HG03039 (cell line): ENCODE data around the gene TMEM184C.
A peak's percentile ranks its signal among the peaks of the same experiment; 100 is the strongest.

Source experiments
- ATAC-seq: cut with Tn5 transposase; IDR thresholded peaks from one replicate; pipeline ENCODE4 v1.9.1; 2021; ENCODE audit warnings: mild to moderate bottlenecking, moderate library complexity; ENCODE audit not compliant: unreplicated experiment

The TMEM184C gene

DNA sequence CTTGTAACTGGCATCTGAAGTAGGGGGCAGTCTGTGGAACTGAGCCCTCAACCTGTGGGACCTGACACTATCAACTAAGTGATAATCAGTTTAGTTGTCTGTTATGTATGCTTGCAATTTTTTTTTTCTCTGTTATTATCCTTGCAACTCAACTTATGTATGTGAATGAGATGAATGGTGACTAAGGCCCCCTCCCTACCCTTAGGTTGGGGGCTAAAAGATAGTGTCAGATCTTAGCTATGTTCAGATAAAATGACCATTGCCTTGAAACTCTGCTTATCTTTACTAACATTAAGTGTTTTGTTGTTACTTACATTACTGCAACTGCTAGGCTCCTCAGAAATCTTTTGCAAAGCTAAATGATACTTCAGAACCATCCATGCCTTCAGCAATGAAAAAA is 31.5 kb downstream of the TMEM184C start:
- no peak for ATAC-seq

DNA sequence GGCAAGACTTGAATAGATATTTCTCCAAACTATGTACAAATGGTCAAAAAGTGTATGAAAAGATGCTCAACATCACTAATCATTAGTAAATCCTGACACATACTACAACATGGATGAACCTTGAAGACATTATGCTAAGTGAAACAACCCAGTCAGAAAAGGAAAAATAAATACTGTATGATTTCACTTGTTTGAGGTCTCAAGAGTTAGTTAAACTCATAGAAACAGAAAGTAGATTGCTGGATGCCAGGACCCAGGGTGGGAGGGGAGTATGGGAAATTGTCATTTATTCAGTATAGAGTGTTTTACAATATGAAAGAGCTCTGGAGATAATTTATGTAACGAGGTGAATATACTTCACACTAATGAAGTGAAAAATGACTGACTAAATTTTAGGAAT is 34.4 kb downstream of the TMEM184C start:
- ATAC-seq: no peak

DNA sequence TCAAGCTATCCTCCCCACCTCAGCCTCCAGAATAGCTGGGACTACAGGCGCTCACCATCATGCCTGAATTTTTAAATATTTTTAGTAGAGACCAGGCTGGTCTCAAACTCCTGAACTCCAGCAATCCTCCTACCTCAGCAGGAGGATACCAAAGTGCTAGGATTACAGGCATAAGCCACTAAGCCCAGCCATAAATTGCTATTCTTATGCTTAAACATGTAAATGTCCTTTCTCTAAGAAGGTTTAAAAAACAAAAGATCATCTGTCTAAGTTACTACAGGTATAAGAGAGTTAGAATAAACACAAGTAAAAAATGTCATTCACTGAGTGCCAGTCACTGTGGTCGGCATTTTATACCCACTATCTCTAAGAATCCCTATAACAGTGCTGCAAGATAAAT is 38.4 kb downstream of the TMEM184C start:
- no peak for ATAC-seq

DNA sequence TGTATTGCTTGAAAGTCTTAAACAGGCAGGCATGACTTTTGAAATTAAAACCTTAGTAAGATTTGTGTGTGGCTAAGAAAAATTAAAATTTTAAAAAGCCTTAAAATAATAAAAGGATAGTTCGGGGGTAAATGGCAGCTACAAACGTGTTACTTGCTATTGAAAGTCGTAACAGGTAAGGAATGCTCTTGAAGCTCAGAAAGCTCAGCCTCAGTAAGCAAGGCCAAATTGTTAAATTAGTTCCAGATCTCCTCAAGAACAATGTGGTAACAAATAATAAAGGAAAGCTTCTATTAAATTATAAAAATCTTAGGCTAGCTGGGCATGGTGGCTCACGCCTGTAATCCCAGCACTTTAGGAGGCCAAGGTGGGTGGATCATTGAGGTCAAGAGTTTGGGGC is 41.3 kb downstream of the TMEM184C start:
- ATAC-seq: no peak

DNA sequence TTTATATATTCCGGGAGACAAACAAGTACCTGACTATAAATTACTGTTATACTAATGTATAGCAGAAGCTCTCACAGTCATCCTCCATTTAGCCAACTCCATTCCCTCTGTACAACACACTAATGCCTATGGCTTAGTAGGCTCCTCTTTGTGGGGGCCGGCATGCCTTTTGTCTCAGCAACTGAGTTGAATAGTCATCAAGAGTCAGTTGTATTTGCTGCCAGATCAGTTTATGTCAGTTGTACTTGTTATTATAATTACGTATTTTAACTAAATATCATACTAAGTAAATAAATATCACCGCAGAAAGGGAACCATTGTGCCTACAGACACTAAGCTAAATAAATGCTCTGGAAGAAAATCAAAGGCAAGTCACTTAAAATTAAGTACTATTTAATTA is 56.9 kb downstream of the TMEM184C start:
- ATAC-seq: no peak

GRCh38 chr4:147674496-147674895 is 57.3 kb downstream of the TMEM184C start:
- ATAC-seq: no peak

DNA sequence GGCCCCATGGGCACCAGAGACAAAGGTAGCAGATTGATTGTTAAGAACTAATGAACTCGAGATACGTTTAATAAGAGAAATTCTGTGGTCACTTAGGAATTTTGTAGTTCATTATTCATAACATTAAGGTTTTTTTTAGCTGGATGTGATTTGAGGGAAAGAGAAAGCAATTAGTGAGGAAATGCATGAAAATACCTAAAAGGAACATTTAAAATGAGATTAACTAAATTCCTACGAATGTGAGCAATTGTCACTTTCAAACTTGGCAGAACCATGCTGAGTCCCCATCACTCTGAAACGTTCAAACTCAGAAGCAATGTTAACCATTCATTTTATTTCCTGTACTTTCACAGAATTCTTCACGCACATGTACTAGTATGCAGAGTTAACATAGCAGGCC is 60.9 kb downstream of the TMEM184C start:
- no peak for ATAC-seq

DNA sequence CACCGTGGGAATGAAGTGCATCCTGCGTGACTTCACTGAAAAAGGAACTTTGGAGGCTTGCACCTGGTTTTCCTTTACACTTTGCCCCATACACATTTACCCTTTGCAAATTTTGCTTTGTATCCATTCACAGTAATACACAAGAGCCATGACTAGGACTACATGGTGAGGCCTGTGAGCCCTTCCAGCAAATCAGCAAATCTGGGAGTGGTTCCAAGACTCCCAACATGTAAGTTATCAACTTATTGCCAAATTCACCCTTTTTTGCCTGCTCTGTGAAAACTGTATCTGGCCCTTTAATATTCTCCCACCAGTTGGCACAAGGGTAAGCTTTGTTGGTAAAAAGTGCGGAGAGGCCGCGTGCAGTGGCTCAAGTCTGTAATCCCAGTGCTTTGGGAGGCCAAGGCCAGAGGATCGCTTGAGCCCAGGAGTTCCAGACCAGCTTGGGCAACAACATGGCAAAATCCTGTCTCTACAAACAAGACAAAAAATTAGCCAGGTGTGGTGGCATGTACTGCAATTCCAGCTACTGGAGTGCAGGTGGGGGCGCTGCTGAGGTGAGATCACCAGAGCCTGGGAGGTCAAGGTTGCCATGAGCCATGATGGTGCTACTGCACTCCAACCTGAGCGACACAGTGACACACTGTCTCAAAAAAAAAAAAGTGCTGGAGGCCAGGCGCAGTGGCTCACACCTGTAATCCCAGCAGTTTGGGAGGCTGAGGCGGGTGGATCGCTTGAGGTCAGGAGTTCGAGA is 61.8 kb downstream of the TMEM184C start:
- no peak for ATAC-seq

DNA sequence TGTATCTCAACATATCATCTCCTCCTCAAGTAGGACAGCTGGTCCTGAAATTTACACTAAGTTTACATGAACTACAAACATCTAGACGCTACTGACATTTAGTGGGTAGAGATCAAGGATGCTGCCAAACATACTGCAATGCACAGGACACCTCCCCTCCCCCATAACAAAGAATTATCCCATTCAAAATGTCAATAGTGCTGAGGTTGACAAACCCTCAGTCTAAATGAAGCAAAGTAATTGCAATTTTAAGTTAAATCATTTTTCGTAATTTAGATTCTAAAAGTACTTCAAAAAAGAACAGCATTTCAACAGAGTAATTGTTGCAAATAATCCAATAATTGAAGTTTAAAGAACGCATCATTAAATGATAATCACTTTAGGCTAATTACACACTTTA is 65.6 kb downstream of the TMEM184C start:
- no peak for ATAC-seq

DNA sequence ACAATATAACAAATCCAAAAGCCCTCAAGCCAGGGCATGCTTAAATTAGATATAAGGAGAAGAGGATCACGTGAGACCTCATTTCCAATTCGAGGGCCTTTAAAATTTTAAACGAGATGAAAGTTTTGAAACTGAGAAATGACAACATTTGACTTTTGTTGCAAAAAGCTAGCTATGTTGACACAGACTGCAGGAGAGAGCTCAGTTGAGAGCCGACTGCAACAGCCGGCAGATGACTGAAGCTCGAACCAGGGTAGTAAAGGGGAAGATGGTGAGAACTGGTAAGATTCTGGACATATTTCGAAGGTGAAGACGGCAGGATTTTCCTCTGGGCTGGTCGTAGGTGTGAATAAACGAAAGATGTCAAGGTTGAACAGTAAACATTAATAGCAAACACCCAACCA is 66.0 kb downstream of the TMEM184C start:
- no peak for ATAC-seq

DNA sequence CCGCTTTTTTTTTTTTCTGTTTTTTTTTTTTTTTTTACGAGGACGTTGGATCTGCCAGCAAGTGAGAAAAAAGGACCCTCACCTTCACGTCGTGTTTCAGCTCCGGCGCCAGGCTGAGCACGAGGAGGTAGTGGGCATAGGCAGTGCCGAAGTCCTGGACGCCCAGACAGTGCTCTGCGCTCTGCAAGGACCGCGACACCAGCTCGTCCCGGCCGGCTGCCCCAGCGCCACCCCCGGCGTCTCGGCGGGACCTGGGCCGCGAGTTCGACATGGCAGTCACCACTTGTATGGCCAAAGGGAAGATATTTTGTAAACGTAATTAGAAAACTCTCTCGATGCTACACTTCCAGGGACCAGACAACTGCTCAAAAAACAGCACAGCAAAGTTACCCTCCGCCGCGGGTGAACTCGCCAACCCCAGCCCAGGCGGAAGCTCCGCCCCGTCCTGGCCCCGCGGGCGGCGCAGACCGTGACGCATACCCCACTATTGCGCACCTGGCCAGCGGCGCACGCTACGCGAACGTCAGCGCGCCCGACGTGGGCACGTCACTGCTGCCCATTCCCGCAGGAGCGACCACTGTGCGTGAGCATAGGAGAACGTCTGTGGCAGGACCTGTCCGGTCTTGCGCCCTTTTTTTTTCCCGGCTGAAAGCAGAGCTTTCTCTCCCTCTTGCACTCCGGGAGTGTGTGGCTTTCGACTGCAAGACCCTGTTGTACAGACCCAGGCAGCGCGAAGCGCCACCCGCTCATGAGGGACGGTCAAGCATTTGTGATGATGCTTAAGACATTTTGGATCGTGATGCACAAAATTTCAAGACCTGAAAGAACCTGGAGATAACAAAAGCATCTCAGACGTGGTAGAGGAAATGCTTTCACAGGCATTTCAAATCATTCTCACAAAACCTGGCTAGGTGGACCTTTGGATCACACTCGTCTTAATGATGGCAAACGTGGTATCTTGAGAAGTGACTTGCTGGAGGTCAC is 66.8 kb downstream of the TMEM184C start, which contains the start of gene PRMT9:
TSS of gene PRMT9 (minus strand) at position 447 of the 984 bp plus-strand sequence. CDS start at position 271, 176 bp downstream.
- ATAC-seq: peak; percentile 99

DNA sequence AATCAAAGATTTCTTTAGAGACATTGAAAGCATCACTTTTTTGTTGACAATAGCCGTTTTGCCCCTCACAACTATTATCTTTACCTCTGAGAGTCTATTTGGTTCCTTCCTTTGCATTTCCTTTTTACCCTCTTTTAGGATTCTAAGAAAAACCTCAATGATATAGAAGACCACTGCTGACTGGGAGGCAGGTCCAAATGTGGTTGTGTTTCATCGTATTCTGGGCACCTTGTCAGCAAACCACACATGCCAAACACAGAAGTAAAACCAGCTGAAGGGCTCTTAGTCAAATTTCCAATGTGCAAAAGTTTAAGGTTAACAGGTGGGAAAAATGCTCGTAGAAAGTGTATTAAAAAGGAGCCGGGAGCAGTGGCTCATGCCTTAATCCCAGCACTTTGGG is 71.9 kb downstream of the TMEM184C start:
- no peak for ATAC-seq

DNA sequence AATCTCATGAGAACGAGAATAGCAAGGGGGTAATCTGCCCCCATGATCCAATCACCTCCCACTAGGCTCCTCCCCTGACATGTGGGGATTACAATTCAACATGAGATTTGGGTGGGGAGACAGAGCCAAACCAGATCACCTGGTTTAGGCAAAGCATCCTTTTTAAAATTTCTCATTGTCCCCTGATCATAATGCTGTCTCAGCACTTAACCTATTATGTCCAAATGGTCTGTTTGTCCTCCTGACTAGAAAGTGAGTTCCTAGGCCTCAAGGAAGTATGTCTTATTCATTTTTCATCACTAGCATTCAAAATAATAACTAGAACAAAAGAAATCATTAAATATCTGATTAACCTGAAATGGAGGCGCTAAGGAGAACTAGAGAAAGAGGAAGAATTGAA is 74.6 kb downstream of the TMEM184C start:
- ATAC-seq: no peak

DNA sequence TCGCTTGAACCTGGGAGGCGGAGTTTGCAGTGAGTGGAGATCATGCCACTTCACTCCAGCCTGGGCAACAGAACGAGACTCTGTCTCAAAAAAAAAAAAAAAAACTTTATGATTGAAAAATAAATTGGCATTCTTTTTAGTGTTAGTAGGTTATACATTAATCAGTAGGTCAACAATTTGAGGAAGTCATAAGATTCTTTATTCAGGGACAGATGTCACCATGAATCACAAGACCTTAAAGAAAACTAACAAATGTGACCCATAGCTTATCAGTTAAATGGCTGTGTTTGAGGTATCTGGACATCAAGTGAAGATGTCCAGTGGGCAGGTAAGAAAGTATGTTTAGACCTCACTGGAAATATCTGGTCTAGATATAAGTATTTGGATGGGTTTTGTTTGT is 76.0 kb downstream of the TMEM184C start:
- ATAC-seq: no peak

DNA sequence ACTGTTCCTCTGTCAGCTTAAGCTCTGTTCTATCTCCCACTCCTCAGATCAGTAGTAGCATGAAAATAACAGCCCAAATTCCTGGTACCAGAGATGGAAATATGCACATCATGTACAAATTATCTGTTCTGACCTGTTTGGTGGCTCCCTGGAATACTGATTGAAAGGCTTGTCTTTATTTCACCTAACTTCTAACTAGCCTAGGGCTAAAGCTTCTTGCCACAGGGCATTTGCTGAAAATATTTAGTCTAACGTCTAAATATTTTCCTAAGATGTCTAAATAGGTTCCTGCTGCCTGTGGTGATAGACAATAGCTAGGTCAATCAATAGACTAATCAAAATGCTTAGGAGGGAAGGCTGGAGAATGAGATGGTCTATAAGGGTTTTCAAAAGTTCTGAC is 79.7 kb downstream of the TMEM184C start:
- ATAC-seq: no peak

DNA sequence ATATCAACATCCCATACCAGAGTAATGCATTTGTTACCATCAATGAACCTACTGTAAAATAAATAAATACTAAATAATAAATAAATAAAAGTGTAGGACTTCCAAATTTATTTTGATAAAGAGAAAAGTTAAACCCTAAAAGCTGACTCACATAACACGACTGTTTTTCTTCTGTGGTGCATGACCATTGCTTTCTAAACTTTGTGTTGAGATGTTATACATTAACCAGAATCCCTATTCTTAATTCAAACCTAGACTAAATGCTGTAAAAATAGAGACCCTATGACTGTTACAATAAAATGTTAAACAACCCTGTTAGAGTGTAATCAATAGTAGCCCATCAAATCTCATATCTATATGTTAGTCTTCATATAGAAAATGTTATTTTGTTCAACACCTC is 87.6 kb downstream of the TMEM184C start:
- no peak for ATAC-seq

GRCh38 chr4:147707892-147708672 is 90.9 kb downstream of the TMEM184C start:
- peak; percentile 59 for ATAC-seq

GRCh38 chr4:147709999-147710398 is 92.8 kb downstream of the TMEM184C start:
- ATAC-seq: no peak

GRCh38 chr4:147714575-147715401 is 97.6 kb downstream of the TMEM184C start:
- ATAC-seq: no peak

DNA sequence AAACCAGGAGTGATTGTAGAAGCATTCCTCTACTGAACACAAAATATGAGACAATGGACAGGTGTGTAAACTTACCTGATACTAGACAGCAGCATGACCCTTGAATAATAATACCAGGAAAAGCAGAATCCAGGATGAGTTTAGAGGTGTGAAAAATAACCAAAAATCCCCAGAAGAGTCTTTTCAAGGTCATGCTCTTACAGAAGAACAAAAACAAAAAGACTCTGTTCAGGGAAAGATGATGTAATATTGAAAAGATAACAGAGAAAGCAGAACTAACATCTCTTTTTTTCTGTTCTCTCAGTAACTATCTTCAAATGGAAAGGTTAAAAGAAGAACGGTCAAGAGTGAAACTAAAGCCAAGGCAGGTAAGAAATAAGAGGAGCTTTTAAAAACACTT is 100.7 kb downstream of the TMEM184C start:
- ATAC-seq: peak; percentile 74
